ENCODE measurements around the gene CLCNKB. TPM values are rescaled to one million over a fixed set of nuclear protein-coding genes. Genes with fewer than 3 reads are reported as not detected.

Gene CLCNKB
- total and polyA plus RNA-seq, 4 donors, result 0.40 to 1.9 (median 1.2) TPM

Other genes with a start within 250 kb of the CLCNKB start
- 1 to 10 TPM; 3.3 to 8.4 TPM for gene UQCRHL, start 236.1 kb upstream of the CLCNKB start, total RNA-seq
- gene UQCRHL, start 236.1 kb upstream of the CLCNKB start, polyA plus RNA-seq (ENCODE audit: insufficient read length in 2 of 2), result 1 to 10 TPM; 1.3 to 2.2 TPM
- 10 to 100 TPM; 37.9 to 59.0 TPM for gene SPEN, start 196.1 kb upstream of the CLCNKB start, total RNA-seq
- 10 to 100 TPM; 74.6 to 79.9 TPM for gene SPEN, start 196.1 kb upstream of the CLCNKB start, polyA plus RNA-seq (ENCODE audit: insufficient read length in 2 of 2)
- gene ZBTB17, start 67.7 kb upstream of the CLCNKB start, total RNA-seq, result 10 to 100 TPM; 16.7 to 37.5 TPM
- 10 to 100 TPM; 40.6 to 50.8 TPM for gene ZBTB17, start 67.7 kb upstream of the CLCNKB start, polyA plus RNA-seq (ENCODE audit: insufficient read length in 2 of 2)
- 1 to 10 TPM in 1 of 2 donors, under 1 TPM in 1; 0.99 to 2.5 TPM for gene SRARP, start 39.5 kb upstream of the CLCNKB start, total RNA-seq
- 1 to 10 TPM; 1.7 to 1.8 TPM for gene SRARP, start 39.5 kb upstream of the CLCNKB start, polyA plus RNA-seq (ENCODE audit: insufficient read length in 2 of 2)
- gene HSPB7, start 25.7 kb upstream of the CLCNKB start, total RNA-seq, result 1 to 10 TPM; 1.4 to 1.6 TPM
- gene HSPB7, start 25.7 kb upstream of the CLCNKB start, polyA plus RNA-seq (ENCODE audit: insufficient read length in 2 of 2), result 1 to 10 TPM; 2.6 to 2.7 TPM
- gene CLCNKA, start 21.7 kb upstream of the CLCNKB start, total RNA-seq, result 1 to 10 TPM in 1 of 2 donors, under 1 TPM in 1; 0.10 to 1.8 TPM
- gene CLCNKA, start 21.7 kb upstream of the CLCNKB start, polyA plus RNA-seq (ENCODE audit: insufficient read length in 2 of 2), result 1 to 10 TPM in 1 of 2 donors, not detected in 1; 1.0 TPM
- 1 to 10 TPM; 1.9 to 2.8 TPM for gene FAM131C, start 29.9 kb downstream of the CLCNKB start, total RNA-seq
- 10 to 100 TPM; 22.4 to 26.4 TPM for gene FAM131C, start 29.9 kb downstream of the CLCNKB start, polyA plus RNA-seq (ENCODE audit: insufficient read length in 2 of 2)
- gene EPHA2, start 112.3 kb downstream of the CLCNKB start, total RNA-seq, result 1 to 10 TPM; 4.4 to 5.0 TPM
- gene EPHA2, start 112.3 kb downstream of the CLCNKB start, polyA plus RNA-seq (ENCODE audit: insufficient read length in 2 of 2), result 1 to 10 TPM; 2.4 to 3.7 TPM
- 1 to 10 TPM; 1.6 to 2.8 TPM for gene ARHGEF19, start 168.9 kb downstream of the CLCNKB start, total RNA-seq
- 1 to 10 TPM; 2.3 to 5.1 TPM for gene ARHGEF19, start 168.9 kb downstream of the CLCNKB start, polyA plus RNA-seq (ENCODE audit: insufficient read length in 2 of 2)
- 10 to 100 TPM; 12.1 to 13.3 TPM for gene CPLANE2, start 193.4 kb downstream of the CLCNKB start, total RNA-seq
- gene CPLANE2, start 193.4 kb downstream of the CLCNKB start, polyA plus RNA-seq (ENCODE audit: insufficient read length in 2 of 2), result 10 to 100 TPM; 12.2 to 14.3 TPM

Data from spinal cord (tissue), 4 donors.